Lower lobe of right lung (tissue), 2 donors: ENCODE data around the gene GEMIN2. TPM values are rescaled to one million over a fixed set of nuclear protein-coding genes. Genes with fewer than 3 reads are reported as not detected.
"Not testable (repeated sequence)": the region's sequence is repeated elsewhere in the genome, so short reads cannot be mapped to it uniquely, and the experiment has no call there.

Source experiments
- ATAC-seq, 2 donors: fragments of 200-7000 bp; cut with Tn5 transposase; one replicate each; pipeline ENCODE4 v1.9.1; 2020 to 2022; ENCODE audit warnings: mild to moderate bottlenecking in 2 of 2, moderate library complexity in 2 of 2
- DNase-seq: peaks from one replicate; pipeline ENCODE4 v3.0.0-alpha.2; 2020
- H3K27ac ChIP-seq: fragments of 200-600 bp; one replicate; pipeline ENCODE4 v1.8.0; 2022
- H3K27me3 ChIP-seq: fragments of 200-600 bp; one replicate; pipeline ENCODE4 v1.8.0; 2022; ENCODE audit warnings: low read depth
- H3K36me3 ChIP-seq: fragments of 200-600 bp; one replicate; pipeline ENCODE4 v1.8.0; 2022; ENCODE audit warnings: mild to moderate bottlenecking
- H3K4me1 ChIP-seq: fragments of 200-600 bp; one replicate; pipeline ENCODE4 v1.8.0; 2022
- H3K4me3 ChIP-seq: fragments of 200-600 bp; one replicate; pipeline ENCODE4 v1.8.0; 2022; ENCODE audit warnings: mild to moderate bottlenecking
- H3K9me3 ChIP-seq: fragments of 200-600 bp; one replicate; pipeline ENCODE4 v1.8.0; 2022
- CTCF ChIP-seq: fragments of 200-600 bp; IDR thresholded peaks from one replicate; pipeline ENCODE4 v1.8.0; 2022; ENCODE audit warnings: antibody characterized with exemption, mild to moderate bottlenecking
- intact Hi-C: fragments of 100-400 bp; cut with DNase I; formaldehyde crosslinking; loops from one replicate; pipeline ENCODE4 v1.11.0; 2022
- total RNA-seq: library from RNA; stranded (reverse); fragmentation: NEBNext Ultra II Directional; extraction: Animal tissue kit (Norgen Biotek cat#: 25700); gene quantifications from one replicate; pipeline ENCODE4 v1.2.1, GENCODE V29; 2021
- donor health status: DM: no; HTN: yes; CAD: no; lungs with severe emphysema.

The GEMIN2 gene
- total RNA-seq, 1 donor from 2014 or later: 8.4 TPM

- H3K9me3 ChIP-seq: no peaks in the 10 kb centered on the region
- no peak for TF ChIP-seq CTCF
- no peak overlapping the region for H3K4me3 ChIP-seq
- no peaks in the 10 kb centered on the region for H3K27me3 ChIP-seq
- ATAC-seq: no peak
- no peak overlapping the region for H3K27ac ChIP-seq
- peaks cover 60% of the 10 kb centered on the region for H3K4me1 ChIP-seq
- intact Hi-C loops: no loop called here
- peaks cover 15% of the 10 kb centered on the region for H3K36me3 ChIP-seq
- no peak for DNase-seq
These were observed 14.4 kb upstream of the GEMIN2 start for GRCh38 chr14:39099748-39100147.

GRCh38 chr14:39102265-39102968, 11.7 kb upstream of the GEMIN2 start:
- H3K36me3 ChIP-seq: no peaks in the 10 kb centered on the region
- ATAC-seq (peak; percentile 77 to 79), DNase-seq (no peak)
- no peaks in the 10 kb centered on the region for H3K27me3 ChIP-seq
- peak overlapping the region; percentile 98 for H3K27ac ChIP-seq
- H3K9me3 ChIP-seq: no peaks in the 10 kb centered on the region
- TF ChIP-seq CTCF: no peak
- intact Hi-C loops: no loop called here
- H3K4me3 ChIP-seq: peak overlapping the region; percentile 93
- H3K4me1 ChIP-seq: peaks cover 52% of the 10 kb centered on the region

GRCh38 chr14:39102969-39103957, 10.9 kb upstream of the GEMIN2 start, which contains the start of gene SEC23A:
Gene SEC23A, minus strand, starts transcription at chr14:39103235. Its CDS starts 7,117 bp downstream, at chr14:39096118.
- Histone ChIP-seq H3K9me3 (no peaks in the 10 kb centered on the region), H3K4me3 (peak within 1 kb of the TSS; percentile 93), H3K27ac (peak within 1 kb of the TSS; percentile 98), H3K4me1 (peaks cover 44% of the 10 kb centered on the region), H3K27me3 (no peaks in the 10 kb centered on the region), H3K36me3 (no peaks in the 10 kb centered on the region)
- intact Hi-C loops: no loop called here
- peak; percentile 99 for ATAC-seq
- no peak for TF ChIP-seq CTCF
- DNase-seq: peak; percentile 95

- Histone ChIP-seq H3K27ac (peak overlapping the region; percentile 98), H3K4me3 (peak overlapping the region; percentile 93), H3K4me1 (peaks cover 38% of the 10 kb centered on the region)
- intact Hi-C loops, H3K36me3 ChIP-seq, H3K27me3 ChIP-seq, ATAC-seq, H3K9me3 ChIP-seq, DNase-seq: not testable (repeated sequence)
These were observed 9.9 kb upstream of the GEMIN2 start for GRCh38 chr14:39104078-39104801.

GRCh38 chr14:39107591-39107996, 6.5 kb upstream of the GEMIN2 start:
- peak in 1 of 2 donors; percentile 20 for ATAC-seq
- no peak for DNase-seq
- Histone ChIP-seq H3K27me3 (no peaks in the 10 kb centered on the region), H3K4me3 (no peak overlapping the region), H3K9me3 (no peaks in the 10 kb centered on the region), H3K36me3 (no peaks in the 10 kb centered on the region), H3K27ac (no peak overlapping the region), H3K4me1 (peaks cover 10% of the 10 kb centered on the region)
- intact Hi-C loops: no loop called here
- peak; percentile 33 for TF ChIP-seq CTCF
